ENCODE measurements around the gene TEAD1. TPM values are rescaled to one million over a fixed set of nuclear protein-coding genes. Genes with fewer than 3 reads are reported as not detected.
A peak's percentile ranks its signal among the peaks of the same experiment; 100 is the strongest.

The TEAD1 gene
- total and polyA plus RNA-seq, 9 of the 15 experiments (the other 6 are each of a cell fraction or from before 2014, with no cell fraction given): 1.7 to 17.7 (median 10.8) TPM

DNA sequence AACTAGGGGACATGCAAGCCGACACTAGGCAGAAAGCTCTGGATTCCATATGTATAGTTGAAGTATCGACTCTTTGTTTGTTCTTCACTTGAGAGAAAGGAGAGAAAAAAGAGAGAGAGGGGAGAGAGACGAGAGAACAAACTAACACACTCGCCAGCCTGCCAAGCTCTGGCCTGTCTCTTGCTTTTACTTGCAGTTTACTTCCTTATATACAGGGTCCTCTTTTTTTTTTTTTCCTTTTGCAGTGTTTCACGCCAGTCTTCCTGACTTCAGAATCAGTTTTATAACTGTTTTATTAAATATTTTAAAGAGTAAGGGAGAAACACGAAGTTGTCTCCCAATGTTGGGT is 19.9 kb downstream of the TEAD1 start:
- H4K20me1 ChIP-seq (replicated peaks; ENCODE audit: control insufficient read depth, insufficient read depth, low read length): no peaks in the 10 kb centered on the region
- no peak overlapping the region for H3K4me3 ChIP-seq
- 72% methylated on average over 6 of the region's 6 CpGs for WGBS (ENCODE audit: insufficient coverage, low coverage, missing lambda C conversion rate)
- H3K27me3 ChIP-seq (ENCODE audit: control insufficient read depth in 2 of 2, insufficient read depth in 2 of 2, low read length in 2 of 2): no peaks in the 10 kb centered on the region
- H3K79me2 ChIP-seq (ENCODE audit: control insufficient read depth, insufficient read depth, low read length): peaks cover 32% of the 10 kb centered on the region
- TF ChIP-seq HDAC2 (IDR thresholded peaks at IDR 0.05): no peak
- TF ChIP-seq ZNF583 (CRISPR knock-in tag; IDR thresholded peaks at IDR 0.05): no peak
- no peak for TF ChIP-seq FOXJ2 (tag; IDR thresholded peaks at IDR 0.05)
- TF ChIP-seq RAD21 (CRISPR knock-in tag; conservative IDR thresholded peaks at IDR 0.05 in 1 of 2, IDR thresholded peaks at IDR 0.05 in 1 of 2): no peak
- H2AFZ ChIP-seq (ENCODE audit: low read depth, low read length): no peak overlapping the region
- H3K4me2 ChIP-seq (ENCODE audit: insufficient read depth, low read length): no peak overlapping the region
- ATAC-seq: no peak
- no peak for DNase-seq (ENCODE audit: extremely low read depth in 1 of 4, low spot score in 3 of 4)
- peaks cover 6 to 36% of the 10 kb centered on the region in 2 experiments for H3K4me1 ChIP-seq (replicated peaks in 1 of 2; ENCODE audit: control insufficient read depth in 2 of 2, insufficient read depth in 2 of 2, low read length in 2 of 2)
- H3K27ac ChIP-seq (ENCODE audit: extremely low read depth, low read depth, low read length): no peak overlapping the region
- intact Hi-C loops (cut with micrococcal nuclease): no loop called here
- ChIA-PET POLR2A (interaction anchor here (0.8 to 0.9 kb wide), 2 partner anchors 16 to 77 kb away, joined by 3 read pairs; no protein-coding TSS in a partner anchor), CTCF (ENCODE audit: low intra/inter-chr PET ratio) (no interaction called here)
- no peaks in the 10 kb centered on the region for H3K9me3 ChIP-seq (replicated peaks; ENCODE audit: control insufficient read depth, insufficient read depth, low read depth, low read length)
- no peaks in the 10 kb centered on the region for H3K36me3 ChIP-seq (ENCODE audit: control insufficient read depth, insufficient read depth, low read length)
- peak overlapping the region in 1 of 2 experiments; percentile 49; a peak in 1 of 4 replicates for H3K9ac ChIP-seq (ENCODE audit: insufficient read depth in 1 of 2, low read depth in 2 of 2, low read length in 2 of 2)
- no TSS peak for BruUV-seq (replicated peaks)
- FAIRE-seq: no peak
- H3K9me1 ChIP-seq (ENCODE audit: control insufficient read depth, insufficient read depth, low read length): no peaks in the 10 kb centered on the region
- in situ Hi-C loops (cut with MboI): no loop called here

DNA sequence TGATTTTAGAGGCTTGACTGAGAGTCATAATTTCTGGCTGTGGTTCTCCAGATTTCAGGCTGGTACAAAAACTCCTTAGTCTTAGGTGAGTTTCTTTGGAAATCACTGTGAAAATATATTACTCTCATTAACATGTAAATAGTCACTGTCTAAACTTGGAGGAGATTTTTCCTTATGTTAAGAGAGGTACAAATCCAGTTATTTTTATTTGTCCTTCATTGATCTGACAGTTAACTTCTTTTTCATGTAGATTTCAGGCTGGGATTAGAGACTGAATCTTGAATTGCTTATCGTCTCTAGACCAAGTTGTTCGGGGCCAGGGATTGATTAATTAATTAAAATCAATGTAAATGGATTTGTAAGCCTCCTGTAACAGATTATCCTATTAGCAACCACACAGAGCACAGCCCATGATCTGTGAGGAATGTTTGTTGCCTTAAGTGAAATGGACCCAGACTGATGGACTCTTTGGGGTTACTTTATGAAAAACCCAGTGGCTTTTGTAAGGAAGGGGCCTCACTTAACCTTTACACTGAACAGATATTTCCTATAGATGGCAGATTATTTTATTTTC is 21.1 kb downstream of the TEAD1 start:
- Histone ChIP-seq H3K9me3 (replicated peaks; ENCODE audit: control insufficient read depth, insufficient read depth, low read depth, low read length) (no peaks in the 10 kb centered on the region), H3K4me3 (no peak overlapping the region), H3K4me2 (ENCODE audit: insufficient read depth, low read length) (no peak overlapping the region), H3K9ac (ENCODE audit: insufficient read depth in 1 of 2, low read depth in 2 of 2, low read length in 2 of 2) (no peak overlapping the region), H3K4me1 (replicated peaks in 1 of 2; ENCODE audit: control insufficient read depth in 2 of 2, insufficient read depth in 2 of 2, low read length in 2 of 2) (peaks cover 3 to 31% of the 10 kb centered on the region in 2 experiments; a peak in 3 of 5 replicates), H3K27ac (ENCODE audit: extremely low read depth, low read depth, low read length) (no peak overlapping the region), H3K79me2 (ENCODE audit: control insufficient read depth, insufficient read depth, low read length) (peaks cover 30% of the 10 kb centered on the region), H2AFZ (ENCODE audit: low read depth, low read length) (no peak overlapping the region), H3K36me3 (ENCODE audit: control insufficient read depth, insufficient read depth, low read length) (no peaks in the 10 kb centered on the region), H3K27me3 (ENCODE audit: control insufficient read depth in 2 of 2, insufficient read depth in 2 of 2, low read length in 2 of 2) (no peaks in the 10 kb centered on the region), H4K20me1 (replicated peaks; ENCODE audit: control insufficient read depth, insufficient read depth, low read length) (no peaks in the 10 kb centered on the region), H3K9me1 (ENCODE audit: control insufficient read depth, insufficient read depth, low read length) (no peaks in the 10 kb centered on the region)
- BruUV-seq (replicated peaks): no TSS peak
- FAIRE-seq: no peak
- DNase-seq (ENCODE audit: extremely low read depth in 1 of 4, low spot score in 3 of 4): no peak
- intact Hi-C loops (cut with micrococcal nuclease) (no loop called here), in situ Hi-C loops (cut with MboI) (no loop called here)
- CTCF ChIA-PET (ENCODE audit: low intra/inter-chr PET ratio): no interaction called here
- POLR2A ChIA-PET: interaction anchor here (0.5 kb wide), 1 partner anchor 19 kb away, joined by 3 read pairs; no protein-coding TSS in a partner anchor
- ATAC-seq: no peak
- 75% methylated on average over 2 of the region's 2 CpGs for WGBS (ENCODE audit: insufficient coverage, low coverage, missing lambda C conversion rate)
- TF ChIP-seq MYBL2 (IDR thresholded peaks at IDR 0.05; ENCODE audit: low read depth) (no peak), MYBL2 (CRISPR knock-in tag; IDR thresholded peaks at IDR 0.05; ENCODE audit: borderline replicate concordance) (no peak)
